NCI-H82 (cell line): ENCODE data around the gene ARHGAP10.
"Not testable (repeated sequence)": the region's sequence is repeated elsewhere in the genome, so short reads cannot be mapped to it uniquely, and the experiment has no call there.

Source experiments
- DNase-seq: peaks from one replicate; lab custom pipeline; 2025; lab: John Stamatoyannopoulos, UW

The ARHGAP10 gene

GRCh38 chr4:147991543-147992283 lies 259.8 kb downstream of the ARHGAP10 start:
- DNase-seq: no peak

GRCh38 chr4:147994076-147994475 lies 262.2 kb downstream of the ARHGAP10 start:
- peak; percentile 94 for DNase-seq

- peak; percentile 65 for DNase-seq
These were observed 262.9 kb downstream of the ARHGAP10 start for GRCh38 chr4:147994491-147995385.

DNA sequence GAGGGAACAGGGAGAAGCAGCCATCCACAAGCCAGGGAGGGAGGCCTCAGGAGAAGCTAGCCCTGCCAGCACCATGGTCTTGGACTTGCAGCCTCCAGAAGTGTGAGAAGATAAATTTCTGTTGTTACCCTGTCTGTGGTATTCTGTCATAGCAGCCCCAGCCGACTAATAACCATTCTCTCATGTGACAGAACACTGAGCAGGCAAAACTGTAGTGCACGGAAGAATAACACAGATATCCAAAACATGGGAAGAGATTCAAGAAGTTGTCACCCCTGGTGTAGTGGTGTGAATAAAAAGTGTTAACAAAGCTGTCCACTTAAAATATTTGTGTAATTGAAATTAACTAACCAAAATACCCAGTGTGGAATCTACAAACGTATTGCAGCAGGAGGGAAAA lies 265.0 kb downstream of the ARHGAP10 start:
- DNase-seq: no peak

- DNase-seq: not testable (repeated sequence)
These were observed 268.1 kb downstream of the ARHGAP10 start for GRCh38 chr4:148000038-148000437.

DNA sequence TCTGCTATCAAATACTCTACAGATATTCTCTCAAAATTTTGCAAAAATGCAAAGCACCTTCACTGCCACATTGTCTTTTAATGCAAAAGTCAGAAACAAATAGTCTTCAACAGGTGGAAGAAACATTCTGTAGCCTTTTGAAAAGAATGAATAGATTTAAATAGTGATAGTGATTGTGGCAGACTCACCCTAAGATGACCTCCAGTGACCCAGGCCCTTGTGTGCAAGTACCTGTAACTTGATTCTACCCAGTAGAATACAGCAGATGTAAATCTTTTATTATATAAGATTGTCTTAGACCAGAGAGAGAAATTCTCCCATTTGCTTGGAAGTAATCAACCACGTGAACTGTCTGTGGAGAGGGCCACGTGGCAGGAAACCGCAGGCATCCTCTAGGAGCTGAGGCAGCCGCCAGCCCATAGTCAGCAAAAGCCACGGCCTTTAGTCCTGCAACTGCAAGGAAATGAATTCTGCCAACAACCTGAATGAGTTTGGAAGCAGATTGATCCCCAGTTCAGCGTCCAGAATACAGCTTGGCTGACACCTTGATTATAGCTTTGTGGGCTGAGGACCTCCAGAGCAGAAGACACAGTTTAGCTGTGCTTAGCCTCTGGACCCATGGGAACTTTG lies 272.5 kb downstream of the ARHGAP10 start:
- no peak for DNase-seq

DNA sequence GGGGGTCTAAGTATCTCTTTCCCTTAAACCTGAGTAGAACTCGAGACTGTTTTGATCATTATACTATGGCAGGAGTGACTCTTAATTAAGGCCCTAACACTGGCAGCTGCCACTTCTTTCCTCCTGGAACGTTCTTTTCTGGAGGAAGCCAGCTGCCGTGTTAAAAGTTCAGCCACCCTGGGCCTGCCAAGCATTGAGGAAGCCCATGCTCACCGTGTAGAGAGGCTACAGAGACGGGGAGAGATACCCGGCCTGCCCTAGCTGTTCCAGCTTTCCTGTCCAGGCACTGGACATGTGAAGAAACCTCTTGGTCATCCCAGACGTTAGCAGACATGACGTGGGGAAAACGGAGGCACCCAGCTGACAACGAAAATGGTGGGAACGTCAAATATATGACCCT lies 274.1 kb downstream of the ARHGAP10 start:
- no peak for DNase-seq

DNA sequence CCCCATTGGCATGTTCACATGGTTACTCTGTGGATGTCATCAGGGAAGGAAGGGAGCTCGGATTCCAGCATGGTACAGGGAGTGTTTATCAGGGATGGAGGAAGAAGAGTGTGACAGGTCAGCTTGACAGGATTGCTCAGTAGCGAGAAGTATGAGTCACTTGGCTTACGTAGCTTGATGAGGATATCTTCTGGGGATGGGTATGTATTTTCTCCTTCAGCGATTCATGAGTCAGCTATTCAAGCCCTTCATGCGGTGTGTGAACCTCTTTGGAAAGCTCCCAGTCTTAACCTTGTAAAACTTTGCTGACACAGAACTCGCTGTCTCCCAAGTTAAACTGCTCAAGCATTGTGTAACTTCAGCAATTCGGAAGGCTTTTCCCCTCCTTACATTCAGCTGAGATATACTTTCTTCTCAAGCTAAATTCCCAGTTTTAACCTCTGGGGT lies 275.4 kb downstream of the ARHGAP10 start:
- no peak for DNase-seq

GRCh38 chr4:148007792-148008191 lies 275.9 kb downstream of the ARHGAP10 start:
- DNase-seq: peak; percentile 25

DNA sequence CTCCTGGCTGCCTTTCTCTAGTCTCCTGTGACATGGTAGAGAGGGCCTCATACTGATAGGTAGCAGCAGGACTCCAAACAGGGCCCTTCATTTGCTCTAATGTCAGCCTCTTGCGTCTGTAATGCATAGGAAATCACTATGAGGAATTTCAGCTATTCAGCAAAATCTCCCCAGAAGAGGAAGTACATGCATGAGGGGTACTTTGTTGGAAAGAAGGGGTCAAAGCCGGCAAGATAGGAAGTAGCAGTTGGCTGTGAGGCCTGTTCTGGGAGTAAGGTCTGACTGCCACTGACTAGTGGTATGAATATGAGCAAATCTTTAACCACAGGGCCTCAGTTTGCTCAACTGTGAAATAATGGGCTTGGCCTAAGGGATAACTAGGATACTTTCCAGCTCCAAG lies 283.2 kb downstream of the ARHGAP10 start:
- DNase-seq: no peak

DNA sequence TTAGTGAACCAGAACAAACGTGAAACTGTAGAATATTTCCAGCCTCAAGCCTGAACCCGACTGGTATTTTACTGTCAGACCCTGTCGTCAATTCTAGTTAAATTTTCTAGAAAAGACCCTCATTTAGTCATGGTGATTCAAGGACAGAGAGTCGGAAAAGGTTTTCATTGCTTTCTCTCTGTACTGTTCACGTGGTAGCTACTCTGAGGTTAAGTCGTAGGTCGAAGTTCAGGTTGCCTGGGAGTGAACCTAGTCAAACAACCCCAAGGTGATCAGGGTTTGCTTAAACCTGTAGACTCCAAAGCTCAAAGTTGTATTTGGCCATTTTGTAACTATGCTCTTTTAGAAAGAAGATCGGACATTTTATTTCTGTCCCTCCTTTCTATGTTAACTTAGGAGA lies 283.6 kb downstream of the ARHGAP10 start:
- DNase-seq: no peak

GRCh38 chr4:148016063-148016637 lies 284.3 kb downstream of the ARHGAP10 start:
- DNase-seq: no peak

GRCh38 chr4:148017801-148018200 lies 285.9 kb downstream of the ARHGAP10 start:
- no peak for DNase-seq

GRCh38 chr4:148021686-148022085 lies 289.8 kb downstream of the ARHGAP10 start:
- DNase-seq: no peak

- DNase-seq: no peak
These were observed 291.1 kb downstream of the ARHGAP10 start for GRCh38 chr4:148022975-148023374.

GRCh38 chr4:148023512-148024181 lies 291.8 kb downstream of the ARHGAP10 start:
- DNase-seq: no peak

- no peak for DNase-seq
These were observed 294.1 kb downstream of the ARHGAP10 start for GRCh38 chr4:148025981-148026380.

DNA sequence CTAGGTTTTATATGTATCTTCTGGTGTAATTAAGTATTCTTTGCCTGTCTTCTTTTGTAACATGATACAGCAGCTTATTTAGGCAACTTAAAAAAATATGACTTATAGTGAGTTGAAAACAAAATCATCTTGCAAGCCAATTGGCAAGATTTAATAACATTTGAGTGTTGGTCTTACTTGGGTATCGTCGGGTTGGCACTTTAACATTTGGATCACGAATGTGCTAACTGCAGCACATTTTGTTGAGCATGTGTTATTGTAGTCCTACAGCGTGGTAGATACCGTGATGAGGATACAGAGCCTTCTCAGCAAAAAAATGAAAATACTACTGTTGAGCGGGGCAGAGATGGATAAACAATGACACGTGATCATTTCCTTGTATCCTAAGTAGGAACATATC lies 295.3 kb downstream of the ARHGAP10 start:
- no peak for DNase-seq

- DNase-seq: no peak
These were observed 297.9 kb downstream of the ARHGAP10 start for GRCh38 chr4:148029781-148030180.

- no peak for DNase-seq
These were observed 298.4 kb downstream of the ARHGAP10 start for GRCh38 chr4:148030193-148030873.

GRCh38 chr4:148034813-148035212 lies 302.9 kb downstream of the ARHGAP10 start:
- no peak for DNase-seq
